ENCODE data around the gene TATDN3. TPM values are rescaled to one million over a fixed set of nuclear protein-coding genes. Genes with fewer than 3 reads are reported as not detected.

TATDN3 gene
- total and polyA plus RNA-seq, 2 of the 8 experiments (the other 6 are each of a cell fraction or from before 2014, with no cell fraction given) = 6.9 to 19.4 TPM

DNA sequence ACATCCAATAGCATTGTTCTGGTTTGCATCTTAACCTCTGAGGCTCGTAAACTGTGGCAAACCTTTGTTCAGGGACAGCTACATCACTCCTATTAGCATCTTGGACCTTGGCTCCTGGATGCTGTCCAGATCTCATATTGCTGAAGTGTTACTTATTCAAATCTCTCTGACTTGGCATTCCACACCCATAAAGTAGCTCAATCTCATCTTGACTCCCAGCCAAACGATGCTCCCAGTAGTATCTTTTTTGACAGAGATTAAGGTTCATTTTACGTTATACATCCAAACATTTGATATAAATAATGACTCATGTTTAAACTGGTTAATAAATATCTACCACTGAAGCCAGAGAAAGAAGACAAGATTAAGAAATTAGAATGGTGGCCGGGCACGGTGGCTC, 62.0 kb downstream of the TATDN3 start (continued):
- TF ChIP-seq, protein P1, sequence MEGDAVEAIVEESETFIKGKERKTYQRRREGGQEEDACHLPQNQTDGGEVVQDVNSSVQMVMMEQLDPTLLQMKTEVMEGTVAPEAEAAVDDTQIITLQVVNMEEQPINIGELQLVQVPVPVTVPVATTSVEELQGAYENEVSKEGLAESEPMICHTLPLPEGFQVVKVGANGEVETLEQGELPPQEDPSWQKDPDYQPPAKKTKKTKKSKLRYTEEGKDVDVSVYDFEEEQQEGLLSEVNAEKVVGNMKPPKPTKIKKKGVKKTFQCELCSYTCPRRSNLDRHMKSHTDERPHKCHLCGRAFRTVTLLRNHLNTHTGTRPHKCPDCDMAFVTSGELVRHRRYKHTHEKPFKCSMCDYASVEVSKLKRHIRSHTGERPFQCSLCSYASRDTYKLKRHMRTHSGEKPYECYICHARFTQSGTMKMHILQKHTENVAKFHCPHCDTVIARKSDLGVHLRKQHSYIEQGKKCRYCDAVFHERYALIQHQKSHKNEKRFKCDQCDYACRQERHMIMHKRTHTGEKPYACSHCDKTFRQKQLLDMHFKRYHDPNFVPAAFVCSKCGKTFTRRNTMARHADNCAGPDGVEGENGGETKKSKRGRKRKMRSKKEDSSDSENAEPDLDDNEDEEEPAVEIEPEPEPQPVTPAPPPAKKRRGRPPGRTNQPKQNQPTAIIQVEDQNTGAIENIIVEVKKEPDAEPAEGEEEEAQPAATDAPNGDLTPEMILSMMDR (IDR thresholded peaks at IDR 0.05; ENCODE audit: control extremely low read depth in 1 of 3, insufficient read depth in 1 of 3, low read depth in 1 of 3, low read length in 3 of 3) = no peak
- TF ChIP-seq BACH1 (IDR thresholded peaks at IDR 0.05; ENCODE audit: low read length) (no peak), GABPA (IDR thresholded peaks at IDR 0.05; ENCODE audit: borderline replicate concordance, insufficient read depth, low read length) (no peak), RAD21 (IDR thresholded peaks at IDR 0.05 in 1 of 2, conservative IDR thresholded peaks at IDR 0.05 in 1 of 2; ENCODE audit: low read depth in 2 of 2, low read length in 2 of 2) (no peak), CHD1 (IDR thresholded peaks at IDR 0.05; ENCODE audit: low read depth, low read length) (no peak), FOSL1 (IDR thresholded peaks at IDR 0.05; ENCODE audit: insufficient read depth, low read depth, low read length) (no peak), RFX5 (IDR thresholded peaks at IDR 0.05; ENCODE audit: borderline replicate concordance, low read depth, low read length) (no peak), SP1 (IDR thresholded peaks at IDR 0.05; ENCODE audit: low read depth, low read length) (no peak), CTBP2 (IDR thresholded peaks at IDR 0.05; ENCODE audit: borderline replicate concordance, insufficient read depth, insufficient read length, low read length) (no peak)
- TF ChIP-seq, protein P2, sequence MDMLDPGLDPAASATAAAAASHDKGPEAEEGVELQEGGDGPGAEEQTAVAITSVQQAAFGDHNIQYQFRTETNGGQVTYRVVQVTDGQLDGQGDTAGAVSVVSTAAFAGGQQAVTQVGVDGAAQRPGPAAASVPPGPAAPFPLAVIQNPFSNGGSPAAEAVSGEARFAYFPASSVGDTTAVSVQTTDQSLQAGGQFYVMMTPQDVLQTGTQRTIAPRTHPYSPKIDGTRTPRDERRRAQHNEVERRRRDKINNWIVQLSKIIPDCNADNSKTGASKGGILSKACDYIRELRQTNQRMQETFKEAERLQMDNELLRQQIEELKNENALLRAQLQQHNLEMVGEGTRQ (IDR thresholded peaks at IDR 0.05; ENCODE audit: low read length) = no peak
